Activated T-cell treated with anti-CD3 and anti-CD28 coated beads for 4 hours (primary cell): ENCODE results near the gene SLITRK5.

ENCODE experiments used
- DNase-seq: peaks from one replicate; pipeline ENCODE4 v3.0.0-alpha.2; 2020

SLITRK5 gene, protein sequence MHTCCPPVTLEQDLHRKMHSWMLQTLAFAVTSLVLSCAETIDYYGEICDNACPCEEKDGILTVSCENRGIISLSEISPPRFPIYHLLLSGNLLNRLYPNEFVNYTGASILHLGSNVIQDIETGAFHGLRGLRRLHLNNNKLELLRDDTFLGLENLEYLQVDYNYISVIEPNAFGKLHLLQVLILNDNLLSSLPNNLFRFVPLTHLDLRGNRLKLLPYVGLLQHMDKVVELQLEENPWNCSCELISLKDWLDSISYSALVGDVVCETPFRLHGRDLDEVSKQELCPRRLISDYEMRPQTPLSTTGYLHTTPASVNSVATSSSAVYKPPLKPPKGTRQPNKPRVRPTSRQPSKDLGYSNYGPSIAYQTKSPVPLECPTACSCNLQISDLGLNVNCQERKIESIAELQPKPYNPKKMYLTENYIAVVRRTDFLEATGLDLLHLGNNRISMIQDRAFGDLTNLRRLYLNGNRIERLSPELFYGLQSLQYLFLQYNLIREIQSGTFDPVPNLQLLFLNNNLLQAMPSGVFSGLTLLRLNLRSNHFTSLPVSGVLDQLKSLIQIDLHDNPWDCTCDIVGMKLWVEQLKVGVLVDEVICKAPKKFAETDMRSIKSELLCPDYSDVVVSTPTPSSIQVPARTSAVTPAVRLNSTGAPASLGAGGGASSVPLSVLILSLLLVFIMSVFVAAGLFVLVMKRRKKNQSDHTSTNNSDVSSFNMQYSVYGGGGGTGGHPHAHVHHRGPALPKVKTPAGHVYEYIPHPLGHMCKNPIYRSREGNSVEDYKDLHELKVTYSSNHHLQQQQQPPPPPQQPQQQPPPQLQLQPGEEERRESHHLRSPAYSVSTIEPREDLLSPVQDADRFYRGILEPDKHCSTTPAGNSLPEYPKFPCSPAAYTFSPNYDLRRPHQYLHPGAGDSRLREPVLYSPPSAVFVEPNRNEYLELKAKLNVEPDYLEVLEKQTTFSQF

DNA sequence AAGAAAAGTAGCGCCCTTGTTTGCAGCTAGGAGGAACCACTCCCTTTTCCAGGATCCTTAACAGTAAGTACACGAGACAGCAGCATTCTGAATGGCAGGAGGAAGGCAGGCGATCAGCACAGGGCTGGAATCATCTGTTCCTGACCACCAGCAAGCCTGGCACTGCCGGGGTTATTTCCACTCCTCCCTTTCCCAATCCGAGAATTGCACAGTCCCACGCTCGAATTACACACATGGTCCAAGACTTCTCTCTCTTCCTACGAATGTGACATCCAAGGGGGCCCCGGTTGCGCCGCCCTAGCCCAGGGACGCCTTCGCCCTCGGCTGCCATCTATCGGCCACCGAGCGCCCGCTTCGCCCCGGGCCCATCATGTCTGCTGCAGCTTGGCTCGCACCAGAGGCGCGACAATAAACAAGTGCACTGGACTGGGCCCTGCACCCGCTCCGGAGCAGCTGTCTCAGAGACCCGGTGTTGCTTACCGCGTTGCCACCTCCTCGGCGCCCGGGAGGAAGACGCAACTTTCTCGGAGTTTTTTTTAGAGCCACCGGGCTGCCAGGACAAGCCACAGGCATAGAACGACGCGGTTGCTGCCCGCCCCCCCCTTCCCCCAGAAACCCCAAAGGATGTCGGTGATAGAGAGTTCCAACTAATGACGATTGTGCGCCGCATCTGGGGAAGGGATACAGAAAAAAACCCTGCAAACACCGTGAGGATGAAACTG, at the start of gene SLITRK5:
Gene SLITRK5 (plus strand): TSS at position 341 of the 722 bp plus-strand sequence. CDS start 4,018 bp downstream, outside the sequence.
- DNase-seq, result peak; percentile 45

- no peak for DNase-seq
Measured at GRCh38 chr13:87622971-87623370, 48.2 kb upstream of the SLITRK5 start.

GRCh38 chr13:87656306-87656705, 14.9 kb upstream of the SLITRK5 start:
- no peak for DNase-seq

DNA sequence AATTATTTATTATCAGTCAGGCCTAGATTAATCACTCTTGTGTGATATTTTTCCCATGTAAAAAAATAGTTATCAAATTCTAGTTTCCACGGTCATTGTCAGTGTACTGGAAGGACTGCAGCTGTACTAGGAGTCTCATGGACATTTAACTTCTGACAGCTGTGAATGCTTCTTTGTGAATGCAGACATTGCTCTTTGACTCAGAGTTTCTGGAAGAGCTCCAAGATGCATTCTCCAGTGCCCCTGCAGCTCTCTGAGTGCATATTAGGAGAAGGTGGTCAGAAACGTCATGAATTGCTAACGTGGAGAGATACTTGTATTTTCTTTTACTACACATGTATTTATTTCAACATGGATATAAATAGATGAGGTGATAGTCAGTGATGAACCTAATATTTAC, 9.7 kb upstream of the SLITRK5 start:
- no peak for DNase-seq

- no peak for DNase-seq
Measured at GRCh38 chr13:87666831-87667230, 4.3 kb upstream of the SLITRK5 start.

DNA sequence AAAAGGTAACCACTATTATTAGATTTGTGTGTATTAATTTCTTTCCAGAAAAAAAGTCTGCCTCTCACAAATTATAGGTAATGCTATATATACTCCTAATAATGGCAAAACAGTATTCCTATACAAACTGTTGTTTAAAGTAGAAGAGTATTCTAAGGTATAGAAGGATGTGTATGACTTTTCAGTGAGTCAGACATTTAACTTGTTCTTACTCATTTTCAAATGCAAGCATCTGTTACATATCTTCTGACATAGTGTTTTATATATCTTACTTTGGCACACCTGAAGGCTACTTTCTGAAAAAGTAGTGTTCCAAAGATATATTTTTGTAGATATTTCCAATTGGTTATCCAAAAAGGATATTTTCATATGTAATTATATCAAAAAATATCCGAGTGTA, 3.5 kb upstream of the SLITRK5 start:
- no peak for DNase-seq

DNA sequence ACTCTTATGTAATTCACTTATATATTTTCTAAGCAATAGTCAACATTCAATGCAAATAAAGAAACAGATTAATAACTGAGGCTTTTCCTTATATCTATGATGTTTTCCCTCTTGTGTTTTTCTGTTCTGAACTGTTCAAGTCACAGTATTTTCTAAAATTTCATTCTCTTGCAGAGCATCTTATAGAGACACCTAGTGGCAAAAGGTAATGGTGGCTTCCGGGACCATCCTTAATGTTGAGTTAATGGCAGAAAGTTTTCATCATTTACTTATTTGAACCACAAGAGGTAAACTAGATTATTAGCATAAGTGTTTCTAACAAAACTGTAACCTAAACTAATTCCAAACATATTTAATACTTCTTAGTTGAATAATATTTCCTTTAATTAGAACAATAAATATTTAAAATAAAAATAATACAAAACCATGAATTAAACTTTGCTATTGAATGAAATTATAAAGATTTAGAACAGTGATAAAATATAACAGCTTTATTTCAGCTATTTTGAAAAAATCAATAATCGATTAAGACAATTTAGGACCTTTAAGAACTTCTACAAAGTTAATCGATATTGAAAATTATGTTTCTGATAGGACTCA, 1.7 kb upstream of the SLITRK5 start:
- no peak for DNase-seq

GRCh38 chr13:87671753-87672605, 808 bp downstream of the SLITRK5 start:
- DNase-seq, result no peak

GRCh38 chr13:87674247-87674738, 3.1 kb downstream of the SLITRK5 start:
- DNase-seq, result no peak

DNA sequence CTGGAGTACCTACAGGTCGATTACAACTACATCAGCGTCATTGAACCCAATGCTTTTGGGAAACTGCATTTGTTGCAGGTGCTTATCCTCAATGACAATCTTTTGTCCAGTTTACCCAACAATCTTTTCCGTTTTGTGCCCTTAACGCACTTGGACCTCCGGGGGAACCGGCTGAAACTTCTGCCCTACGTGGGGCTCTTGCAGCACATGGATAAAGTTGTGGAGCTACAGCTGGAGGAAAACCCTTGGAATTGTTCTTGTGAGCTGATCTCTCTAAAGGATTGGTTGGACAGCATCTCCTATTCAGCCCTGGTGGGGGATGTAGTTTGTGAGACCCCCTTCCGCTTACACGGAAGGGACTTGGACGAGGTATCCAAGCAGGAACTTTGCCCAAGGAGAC, 4.7 kb downstream of the SLITRK5 start:
- DNase-seq, result no peak

- no peak for DNase-seq
Measured at GRCh38 chr13:87676254-87677042, 5.3 kb downstream of the SLITRK5 start.

DNA sequence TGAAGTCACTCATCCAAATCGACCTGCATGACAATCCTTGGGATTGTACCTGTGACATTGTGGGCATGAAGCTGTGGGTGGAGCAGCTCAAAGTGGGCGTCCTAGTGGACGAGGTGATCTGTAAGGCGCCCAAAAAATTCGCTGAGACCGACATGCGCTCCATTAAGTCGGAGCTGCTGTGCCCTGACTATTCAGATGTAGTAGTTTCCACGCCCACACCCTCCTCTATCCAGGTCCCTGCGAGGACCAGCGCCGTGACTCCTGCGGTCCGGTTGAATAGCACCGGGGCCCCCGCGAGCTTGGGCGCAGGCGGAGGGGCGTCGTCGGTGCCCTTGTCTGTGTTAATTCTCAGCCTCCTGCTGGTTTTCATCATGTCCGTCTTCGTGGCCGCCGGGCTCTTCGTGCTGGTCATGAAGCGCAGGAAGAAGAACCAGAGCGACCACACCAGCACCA, 5.9 kb downstream of the SLITRK5 start:
- DNase-seq, result no peak

GRCh38 chr13:87677496-87678371, 6.6 kb downstream of the SLITRK5 start:
- no peak for DNase-seq

DNA sequence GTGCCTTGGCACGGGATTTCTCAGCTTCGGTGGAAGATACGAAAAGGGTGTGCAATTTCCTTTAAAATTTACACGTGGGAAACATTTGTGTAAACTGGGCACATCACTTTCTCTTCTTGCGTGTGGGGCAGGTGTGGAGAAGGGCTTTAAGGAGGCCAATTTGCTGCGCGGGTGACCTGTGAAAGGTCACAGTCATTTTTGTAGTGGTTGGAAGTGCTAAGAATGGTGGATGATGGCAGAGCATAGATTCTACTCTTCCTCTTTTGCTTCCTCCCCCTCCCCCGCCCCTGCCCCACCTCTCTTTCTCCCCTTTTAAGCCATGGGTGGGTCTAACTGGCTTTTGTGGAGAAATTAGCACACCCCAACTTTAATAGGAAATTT, 7.2 kb downstream of the SLITRK5 start:
- DNase-seq, result no peak

GRCh38 chr13:87680298-87680697, 9.1 kb downstream of the SLITRK5 start:
- no peak for DNase-seq

DNA sequence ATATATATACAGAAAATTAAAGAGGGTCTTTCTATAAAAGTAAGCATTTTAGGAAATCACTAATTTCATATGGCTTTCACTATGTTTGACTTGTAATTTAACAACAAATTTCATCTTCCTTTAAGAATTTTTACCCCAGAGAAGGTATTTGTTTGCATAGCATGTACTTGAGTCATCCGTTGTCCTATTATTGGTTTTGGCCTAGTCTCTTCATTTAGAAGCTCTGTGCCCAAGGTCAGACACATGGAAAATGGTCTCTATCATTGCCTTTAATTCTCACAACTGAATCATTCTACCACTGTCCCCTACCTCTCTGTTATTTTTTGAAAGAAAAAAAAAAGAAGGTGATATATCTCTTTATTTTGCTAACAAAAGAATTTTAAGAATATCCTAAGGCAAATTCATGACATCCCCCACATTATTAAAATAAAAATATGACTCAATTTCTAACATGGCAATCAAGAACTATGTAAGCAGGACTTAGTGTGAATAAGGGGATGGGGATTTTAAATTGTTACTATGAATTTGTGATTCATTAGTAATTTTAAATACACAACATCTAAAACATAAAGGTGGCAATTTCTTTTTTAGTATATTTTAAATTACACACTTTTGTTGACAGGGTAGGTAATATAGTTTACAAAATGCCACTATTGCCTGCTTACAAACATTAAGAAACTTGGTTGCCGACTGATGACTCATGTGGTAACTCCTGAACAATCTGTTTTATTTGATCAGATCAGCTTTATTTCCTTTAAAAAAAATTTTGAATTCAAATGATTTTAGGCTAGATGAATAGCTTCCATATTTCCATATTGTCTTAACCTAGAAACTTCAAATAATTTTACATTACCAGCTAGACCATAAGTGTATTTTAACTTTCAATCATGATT, 13.9 kb downstream of the SLITRK5 start:
- no peak for DNase-seq

GRCh38 chr13:87696458-87696857, 25.3 kb downstream of the SLITRK5 start:
- no peak for DNase-seq

GRCh38 chr13:87698268-87698667, 27.1 kb downstream of the SLITRK5 start:
- DNase-seq, result no peak
